HL-60 (cell line): ENCODE data around the gene BCAR3.

Source experiments
- DNase-seq, 2 experiments: peaks; one replicate each; pipeline ENCODE4 v3.0.0-alpha.2; 2010 to 2020; ENCODE audit warnings: low read depth in 1 of 2, low spot score in 1 of 2
- H3K27ac ChIP-seq: fragments of 250-450 bp; sonication (Bioruptor Pico); replicated peaks from 2 replicates; pipeline ENCODE4 v1.5.1; 2020; ENCODE audit warnings: mild to moderate bottlenecking, moderate library complexity
- H3K27me3 ChIP-seq: fragments of 250-450 bp; sonication (Bioruptor Pico); 2 replicates; pipeline ENCODE4 v1.5.1; 2021; ENCODE audit warnings: mild to moderate bottlenecking, moderate library complexity; ENCODE audit not compliant: insufficient read depth, poor library complexity, severe bottlenecking
- H3K4me3 ChIP-seq: replicated peaks from 2 replicates; pipeline ENCODE4 v1.5.1; 2011; ENCODE audit warnings: mild to moderate bottlenecking, control low read depth, low read length; ENCODE audit not compliant: insufficient read depth
- GABPA ChIP-seq: IDR thresholded peaks from 2 replicates; pipeline ENCODE4 v1.6.1; 2012; ENCODE audit warnings: low read depth
- POLR2AphosphoS5 ChIP-seq: IDR thresholded peaks from 2 replicates; pipeline ENCODE4 v1.6.1; 2012; ENCODE audit warnings: low read depth
- SPI1 ChIP-seq: IDR thresholded peaks from 2 replicates; pipeline ENCODE4 v1.6.1; 2012; ENCODE audit warnings: low read depth, mild to moderate bottlenecking, borderline replicate concordance
- TF ChIP-seq, protein P1 (sequence below): IDR thresholded peaks from one replicate; pipeline ENCODE4 v1.5.1; 2011; ENCODE audit warnings: low read length, control low read depth, inconsistent platforms; ENCODE audit not compliant: insufficient read depth
- TF ChIP-seq, protein P2 (sequence below): IDR thresholded peaks from 2 replicates; pipeline ENCODE4 v1.6.1; 2012; ENCODE audit warnings: low read depth; ENCODE audit not compliant: insufficient replicate concordance

BCAR3 gene

DNA sequence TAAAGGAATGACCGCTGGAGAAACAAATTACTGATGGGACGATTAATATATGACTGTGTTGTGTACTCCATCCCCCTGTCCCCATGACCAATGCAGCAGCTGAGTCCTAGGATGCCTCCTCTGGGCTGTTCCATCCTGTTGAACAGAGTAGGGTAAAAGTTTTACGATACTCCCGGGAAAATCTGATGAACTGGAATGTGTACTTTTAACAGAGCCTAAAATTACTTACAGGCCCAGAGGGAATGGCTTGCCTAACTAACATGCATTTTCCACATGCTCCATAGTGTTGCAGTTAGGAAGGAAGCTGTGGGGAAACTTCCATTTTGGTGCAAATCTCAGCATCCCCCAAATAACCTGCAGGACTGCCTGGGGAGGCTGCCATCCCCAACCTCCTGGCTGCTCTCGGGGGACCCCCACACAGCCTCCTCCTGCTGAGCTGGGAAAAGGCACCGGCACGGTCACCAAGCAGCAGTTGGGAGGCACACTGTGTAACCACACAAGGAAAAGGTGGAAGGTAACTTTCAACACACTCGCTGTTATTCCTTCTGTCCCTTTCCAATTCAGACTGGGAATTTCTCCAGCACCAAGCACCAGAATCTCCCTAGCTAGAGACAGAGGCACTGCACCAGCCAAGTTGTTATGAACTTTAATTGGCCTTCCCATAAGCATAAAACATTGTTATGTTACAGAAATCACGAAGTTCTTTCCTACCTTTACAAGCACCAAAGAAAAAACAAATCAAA, 97.2 kb downstream of the BCAR3 start:
- DNase-seq: no peak
- Histone ChIP-seq H3K4me3 (no peak overlapping the region), H3K27me3 (no peaks in the 10 kb centered on the region), H3K27ac (no peak overlapping the region)
- TF ChIP-seq, protein P1, sequence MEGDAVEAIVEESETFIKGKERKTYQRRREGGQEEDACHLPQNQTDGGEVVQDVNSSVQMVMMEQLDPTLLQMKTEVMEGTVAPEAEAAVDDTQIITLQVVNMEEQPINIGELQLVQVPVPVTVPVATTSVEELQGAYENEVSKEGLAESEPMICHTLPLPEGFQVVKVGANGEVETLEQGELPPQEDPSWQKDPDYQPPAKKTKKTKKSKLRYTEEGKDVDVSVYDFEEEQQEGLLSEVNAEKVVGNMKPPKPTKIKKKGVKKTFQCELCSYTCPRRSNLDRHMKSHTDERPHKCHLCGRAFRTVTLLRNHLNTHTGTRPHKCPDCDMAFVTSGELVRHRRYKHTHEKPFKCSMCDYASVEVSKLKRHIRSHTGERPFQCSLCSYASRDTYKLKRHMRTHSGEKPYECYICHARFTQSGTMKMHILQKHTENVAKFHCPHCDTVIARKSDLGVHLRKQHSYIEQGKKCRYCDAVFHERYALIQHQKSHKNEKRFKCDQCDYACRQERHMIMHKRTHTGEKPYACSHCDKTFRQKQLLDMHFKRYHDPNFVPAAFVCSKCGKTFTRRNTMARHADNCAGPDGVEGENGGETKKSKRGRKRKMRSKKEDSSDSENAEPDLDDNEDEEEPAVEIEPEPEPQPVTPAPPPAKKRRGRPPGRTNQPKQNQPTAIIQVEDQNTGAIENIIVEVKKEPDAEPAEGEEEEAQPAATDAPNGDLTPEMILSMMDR: no peak
- TF ChIP-seq, protein P2, sequence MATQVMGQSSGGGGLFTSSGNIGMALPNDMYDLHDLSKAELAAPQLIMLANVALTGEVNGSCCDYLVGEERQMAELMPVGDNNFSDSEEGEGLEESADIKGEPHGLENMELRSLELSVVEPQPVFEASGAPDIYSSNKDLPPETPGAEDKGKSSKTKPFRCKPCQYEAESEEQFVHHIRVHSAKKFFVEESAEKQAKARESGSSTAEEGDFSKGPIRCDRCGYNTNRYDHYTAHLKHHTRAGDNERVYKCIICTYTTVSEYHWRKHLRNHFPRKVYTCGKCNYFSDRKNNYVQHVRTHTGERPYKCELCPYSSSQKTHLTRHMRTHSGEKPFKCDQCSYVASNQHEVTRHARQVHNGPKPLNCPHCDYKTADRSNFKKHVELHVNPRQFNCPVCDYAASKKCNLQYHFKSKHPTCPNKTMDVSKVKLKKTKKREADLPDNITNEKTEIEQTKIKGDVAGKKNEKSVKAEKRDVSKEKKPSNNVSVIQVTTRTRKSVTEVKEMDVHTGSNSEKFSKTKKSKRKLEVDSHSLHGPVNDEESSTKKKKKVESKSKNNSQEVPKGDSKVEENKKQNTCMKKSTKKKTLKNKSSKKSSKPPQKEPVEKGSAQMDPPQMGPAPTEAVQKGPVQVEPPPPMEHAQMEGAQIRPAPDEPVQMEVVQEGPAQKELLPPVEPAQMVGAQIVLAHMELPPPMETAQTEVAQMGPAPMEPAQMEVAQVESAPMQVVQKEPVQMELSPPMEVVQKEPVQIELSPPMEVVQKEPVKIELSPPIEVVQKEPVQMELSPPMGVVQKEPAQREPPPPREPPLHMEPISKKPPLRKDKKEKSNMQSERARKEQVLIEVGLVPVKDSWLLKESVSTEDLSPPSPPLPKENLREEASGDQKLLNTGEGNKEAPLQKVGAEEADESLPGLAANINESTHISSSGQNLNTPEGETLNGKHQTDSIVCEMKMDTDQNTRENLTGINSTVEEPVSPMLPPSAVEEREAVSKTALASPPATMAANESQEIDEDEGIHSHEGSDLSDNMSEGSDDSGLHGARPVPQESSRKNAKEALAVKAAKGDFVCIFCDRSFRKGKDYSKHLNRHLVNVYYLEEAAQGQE: no peak
- TF ChIP-seq SPI1 (no peak), POLR2AphosphoS5 (no peak), GABPA (no peak)

DNA sequence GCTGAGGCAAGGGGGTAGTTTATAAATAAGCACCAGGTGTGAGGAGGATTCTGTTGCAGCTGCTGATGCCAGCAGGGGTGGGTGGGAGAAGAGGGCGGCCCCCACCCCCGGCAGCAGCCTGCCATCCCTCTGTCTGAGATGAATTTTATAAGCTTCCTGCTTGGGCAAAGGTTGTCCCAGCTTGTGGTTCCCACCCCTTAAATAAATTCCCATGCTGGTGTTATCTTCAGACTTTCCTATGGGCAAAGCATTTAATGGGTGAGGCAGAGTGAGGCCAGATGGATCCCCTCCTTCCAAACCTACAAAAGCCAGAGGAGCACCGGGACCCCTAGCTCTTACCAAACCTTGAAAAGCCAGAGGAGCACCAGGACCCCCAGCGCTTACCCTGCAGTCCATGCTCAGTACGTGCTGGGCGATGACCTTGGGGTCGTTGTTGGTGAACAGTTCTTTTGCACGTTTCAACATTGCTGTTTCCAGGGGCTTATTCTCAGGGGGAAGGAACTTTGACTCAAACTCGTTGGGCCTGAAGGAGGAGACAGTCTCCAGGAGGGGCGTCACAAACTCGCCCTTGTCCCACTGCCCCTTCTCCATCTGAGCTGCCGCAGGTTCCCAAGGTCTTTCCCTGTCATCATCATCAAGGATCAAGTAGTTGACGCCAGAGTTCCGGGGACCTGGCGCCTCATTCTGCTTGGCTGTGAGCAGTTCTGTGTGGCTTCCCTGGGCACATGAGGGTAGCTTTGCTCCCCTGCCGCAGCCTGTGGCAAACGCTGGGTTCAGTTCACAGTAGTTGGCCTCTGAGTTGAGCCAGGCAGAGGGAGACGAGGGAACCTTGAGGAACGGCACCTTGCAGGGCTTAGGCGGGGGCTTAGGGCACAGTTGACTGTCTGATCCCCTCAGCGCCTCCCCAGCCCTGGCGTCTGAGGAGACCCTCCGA, 99.5 kb downstream of the BCAR3 start:
- Histone ChIP-seq H3K27me3 (no peaks in the 10 kb centered on the region), H3K27ac (no peak overlapping the region), H3K4me3 (no peak overlapping the region)
- TF ChIP-seq GABPA (no peak), POLR2AphosphoS5 (no peak), SPI1 (no peak)
- TF ChIP-seq, protein P1: no peak
- TF ChIP-seq, protein P2: no peak
- DNase-seq: no peak

DNA sequence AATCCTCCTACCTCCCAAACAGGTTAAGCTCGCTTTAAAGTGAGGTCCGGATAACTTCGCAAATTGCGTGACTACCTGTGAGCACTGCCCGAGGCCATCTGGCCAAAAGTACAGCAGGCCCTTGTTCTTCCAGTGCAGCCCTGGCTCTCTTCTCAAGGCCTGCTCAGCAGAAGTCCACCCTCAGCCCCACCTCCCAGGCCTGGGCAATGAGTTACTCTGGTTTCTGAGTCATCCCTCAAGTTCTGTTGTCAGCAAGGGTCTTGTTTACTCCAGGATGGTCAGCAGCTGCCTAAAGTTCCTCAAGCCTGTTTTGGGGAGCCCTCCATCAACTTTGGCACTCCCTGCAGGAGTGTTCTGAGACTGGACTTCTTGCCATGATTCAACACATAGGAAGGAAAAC, 101.7 kb downstream of the BCAR3 start:
- no peak for DNase-seq
- no peak overlapping the region for H3K27ac ChIP-seq
- TF ChIP-seq SPI1 (no peak), GABPA (no peak), POLR2AphosphoS5 (no peak)
- TF ChIP-seq, protein P2: no peak
- TF ChIP-seq, protein P1: no peak
- no peaks in the 10 kb centered on the region for H3K27me3 ChIP-seq
- no peak overlapping the region for H3K4me3 ChIP-seq
